HL-60/S4 (cell line): ENCODE results near the gene CAMKK2.
"Not testable (repeated sequence)": the region's sequence is repeated elsewhere in the genome, so short reads cannot be mapped to it uniquely, and the experiment has no call there.

Source experiments
- in situ Hi-C: fragments of 300-500 bp; cut with MboI; formaldehyde crosslinking; loops from 2 replicates; pipeline ENCODE4 v1.14.3; 2022; ENCODE audit warnings: low sequenced_read_pairs

Gene CAMKK2

GRCh38 chr12:121296618-121297434 is at the start of gene CAMKK2:
CAMKK2 (minus strand) TSS chr12:121296709; CDS start chr12:121274526, 22,183 bp downstream.
- in situ Hi-C loops, result no loop called here

GRCh38 chr12:121345151-121345815 is 48.8 kb upstream of the CAMKK2 start:
- in situ Hi-C loops, result loop anchor here (25.0 kb wide), 1 partner anchor 92 kb away; no protein-coding TSS in a partner anchor

DNA sequence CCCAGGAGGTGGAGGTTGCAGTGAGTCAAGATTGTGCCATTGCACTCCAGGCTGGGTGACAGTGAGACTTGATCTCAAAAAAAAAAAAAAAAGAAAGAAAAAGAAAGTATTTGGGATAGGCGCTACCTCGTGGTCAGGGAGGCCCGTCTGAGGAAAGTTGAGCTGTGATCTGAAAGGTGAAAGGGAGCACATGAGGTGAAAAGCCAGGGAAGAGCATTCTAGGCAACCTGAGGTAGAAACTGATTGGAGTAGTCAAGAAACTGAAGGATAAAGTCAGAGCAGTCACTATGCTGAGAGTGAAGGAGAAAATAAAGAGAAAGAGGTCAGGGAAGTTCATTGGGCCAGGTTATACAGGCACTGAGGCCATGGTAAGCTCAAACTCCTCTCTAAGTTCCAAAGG is 48.0 kb upstream of the CAMKK2 start:
- in situ Hi-C loops, result loop anchor here (25.0 kb wide), 1 partner anchor 93 kb away; no protein-coding TSS in a partner anchor

GRCh38 chr12:121337416-121337815 is 40.9 kb upstream of the CAMKK2 start:
- in situ Hi-C loops, result loop anchor here (25.0 kb wide), 1 partner anchor 100 kb away; no protein-coding TSS in a partner anchor

DNA sequence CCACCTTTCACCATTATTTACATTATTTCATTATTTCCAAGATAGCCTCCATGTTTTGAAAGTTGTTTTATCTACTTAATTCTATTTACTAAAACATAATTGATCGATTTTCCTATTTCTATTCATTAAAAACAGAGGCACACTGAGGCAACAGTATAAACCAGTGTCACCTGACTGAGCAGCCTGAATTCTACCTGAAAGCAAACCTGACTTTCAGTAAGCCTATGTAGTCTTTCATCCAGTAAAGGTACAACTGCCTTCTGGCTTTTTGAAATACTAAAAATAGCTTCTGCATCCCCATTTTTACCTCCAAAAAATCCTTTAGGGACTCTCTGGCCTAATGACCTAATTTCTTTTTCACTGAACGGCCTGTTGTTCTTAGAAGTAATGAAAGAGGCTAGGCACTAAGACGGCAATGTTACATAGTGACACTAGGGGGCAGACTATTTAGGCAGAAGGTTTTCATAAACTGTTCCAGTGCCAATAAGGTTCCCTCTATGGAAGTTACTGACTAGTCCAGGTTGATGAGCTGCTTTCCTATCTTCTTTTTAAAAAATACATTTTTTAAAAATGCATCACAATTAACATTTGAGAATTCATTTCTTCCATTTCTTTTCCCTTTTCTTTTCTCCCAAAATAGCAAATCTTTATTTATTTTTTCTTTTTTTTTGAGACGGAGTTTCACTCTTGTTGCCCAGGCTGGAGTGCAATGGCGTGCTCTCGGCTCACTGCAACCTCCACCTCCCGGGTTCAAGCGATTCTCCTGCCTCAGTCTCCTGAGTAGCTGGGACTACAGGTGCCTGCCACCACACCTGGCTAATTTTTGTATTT is 38.2 kb upstream of the CAMKK2 start:
- in situ Hi-C loops, result loop anchor here (25.0 kb wide), 1 partner anchor 103 kb away; no protein-coding TSS in a partner anchor

GRCh38 chr12:121333747-121334146 is 37.2 kb upstream of the CAMKK2 start:
- in situ Hi-C loops, result loop anchor here (25.0 kb wide), 1 partner anchor 104 kb away; no protein-coding TSS in a partner anchor

DNA sequence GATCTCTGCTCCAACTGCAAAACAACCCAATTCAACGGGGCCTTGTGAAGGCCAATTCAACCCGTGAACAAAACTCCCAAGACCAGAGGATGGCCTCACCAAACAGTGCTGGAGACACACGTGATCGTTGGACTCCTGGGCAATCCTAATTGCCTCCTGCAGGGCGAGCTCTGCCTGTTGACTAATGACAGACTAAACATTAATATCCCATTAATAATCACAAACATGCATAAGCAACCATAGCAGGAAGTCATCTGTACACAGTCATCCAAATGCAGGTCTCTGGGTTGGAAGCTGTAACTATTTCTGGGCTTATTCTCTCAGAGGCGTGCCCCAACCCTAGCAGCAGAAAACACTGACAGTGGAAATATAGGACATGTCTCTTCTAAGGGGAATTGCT is 34.7 kb upstream of the CAMKK2 start:
- in situ Hi-C loops, result loop anchor here (25.0 kb wide), 1 partner anchor 106 kb away; no protein-coding TSS in a partner anchor

- in situ Hi-C loops, result loop anchor here (25.0 kb wide), 1 partner anchor 107 kb away; no protein-coding TSS in a partner anchor
Measured at GRCh38 chr12:121330692-121331091, 34.2 kb upstream of the CAMKK2 start.

GRCh38 chr12:121330195-121330594 is 33.7 kb upstream of the CAMKK2 start:
- in situ Hi-C loops, result loop anchor here (25.0 kb wide), 1 partner anchor 107 kb away; no protein-coding TSS in a partner anchor

DNA sequence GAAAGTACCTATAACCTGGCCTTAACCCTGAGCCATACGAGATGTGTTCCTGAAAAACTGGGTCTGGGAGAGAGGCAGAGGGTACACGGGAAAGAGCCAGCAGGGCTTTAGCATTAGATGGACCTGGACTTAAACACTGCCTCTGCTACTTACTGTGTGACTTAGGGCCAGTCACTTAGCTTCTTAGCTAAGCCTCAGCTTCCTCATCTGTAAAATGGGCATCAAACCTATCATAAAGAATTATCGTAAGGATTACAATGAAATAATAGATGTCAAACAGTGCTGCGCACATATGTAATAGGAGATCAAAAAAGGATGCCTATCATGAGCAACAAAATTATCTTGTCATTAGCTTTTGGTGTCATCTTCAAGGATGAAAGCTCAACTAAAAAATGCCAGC is 32.1 kb upstream of the CAMKK2 start:
- in situ Hi-C loops, result loop anchor here (25.0 kb wide), 1 partner anchor 109 kb away; no protein-coding TSS in a partner anchor

GRCh38 chr12:121326996-121327674 is 30.6 kb upstream of the CAMKK2 start:
- in situ Hi-C loops, result loop anchor here (25.0 kb wide), 1 partner anchor 110 kb away; no protein-coding TSS in a partner anchor

DNA sequence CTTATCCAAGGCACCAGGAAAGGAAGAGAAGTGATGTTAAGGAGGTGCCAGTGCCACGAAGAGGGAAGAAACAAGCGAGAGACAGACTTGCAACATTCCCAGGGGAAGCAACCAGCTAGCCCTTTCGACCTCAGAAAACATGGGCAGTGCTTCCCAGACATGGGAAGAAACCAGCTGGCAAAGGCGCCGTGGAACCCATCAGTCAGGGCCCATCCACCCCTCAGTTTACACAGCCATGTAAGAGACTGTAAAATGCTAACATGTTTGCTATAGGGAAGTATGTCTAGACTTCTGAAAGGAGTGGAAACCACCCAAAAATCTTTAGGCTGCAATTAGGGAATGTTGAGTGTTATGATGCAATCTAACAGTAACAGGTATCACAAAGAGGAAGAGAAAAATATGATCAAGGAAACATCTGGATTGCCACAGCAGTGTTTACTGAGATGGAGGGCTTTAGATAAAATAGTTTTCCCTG is 29.4 kb upstream of the CAMKK2 start:
- in situ Hi-C loops, result loop anchor here (25.0 kb wide), 1 partner anchor 111 kb away; no protein-coding TSS in a partner anchor

- in situ Hi-C loops, result no loop called here
Measured at GRCh38 chr12:121323908-121324307, 27.4 kb upstream of the CAMKK2 start.

DNA sequence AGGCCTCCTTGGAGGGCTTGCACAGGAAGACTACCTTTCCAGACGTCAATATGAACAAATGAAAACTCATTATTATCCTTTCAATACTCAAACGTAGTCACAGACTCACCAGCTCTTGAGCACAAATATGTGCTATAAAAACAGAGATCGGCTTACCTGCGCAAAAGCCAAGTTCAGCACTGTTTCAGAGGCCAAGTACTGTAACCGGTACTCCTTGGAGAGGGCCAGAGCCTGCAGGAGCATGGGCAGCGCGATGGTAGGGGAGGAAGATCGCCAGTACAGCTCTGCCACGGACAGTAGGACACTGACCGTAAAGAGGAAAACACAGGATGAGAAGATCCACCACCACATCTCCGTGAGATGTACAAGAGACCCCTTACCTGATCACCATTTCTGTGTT is 21.6 kb upstream of the CAMKK2 start:
- in situ Hi-C loops, result no loop called here

DNA sequence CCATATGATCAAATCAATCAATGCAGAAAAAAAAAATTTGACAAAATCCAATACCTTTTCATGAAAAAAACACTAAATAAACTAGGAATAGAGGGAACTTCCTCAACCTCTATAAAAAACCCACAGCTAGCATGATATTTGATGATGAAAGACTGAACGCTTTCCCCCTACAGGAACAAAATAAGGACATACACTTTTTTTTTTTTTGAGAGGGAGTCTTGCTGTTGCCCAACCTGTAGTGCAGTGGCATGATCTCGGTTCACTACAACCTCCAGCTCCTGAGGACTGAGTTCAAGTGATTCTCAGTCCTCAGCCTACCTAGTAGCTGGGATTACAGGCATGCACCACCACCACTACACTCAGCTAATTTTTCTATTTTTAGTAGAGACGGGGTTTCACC is 17.9 kb upstream of the CAMKK2 start:
- in situ Hi-C loops, result no loop called here

- in situ Hi-C loops, result not testable (repeated sequence)
Measured at GRCh38 chr12:121310231-121310630, 13.7 kb upstream of the CAMKK2 start.

DNA sequence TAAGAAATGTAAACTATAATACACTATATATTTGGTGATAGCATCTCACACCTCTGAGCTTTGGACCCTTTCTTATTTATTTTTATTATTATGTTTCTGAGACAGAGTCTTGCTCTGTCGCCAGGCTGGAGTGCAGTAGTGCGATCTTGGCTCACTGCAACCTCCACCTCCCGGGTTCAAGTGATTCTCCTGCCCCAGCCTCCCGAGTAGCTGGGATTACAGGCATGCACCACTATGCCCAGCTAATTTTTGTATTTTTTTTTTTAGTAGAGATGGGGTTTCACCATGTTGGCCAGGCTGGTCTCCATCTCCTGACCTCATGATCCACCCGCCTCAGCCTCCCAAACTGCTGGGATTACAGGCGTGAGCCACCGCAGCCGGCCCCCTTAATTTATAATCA is 10.9 kb upstream of the CAMKK2 start:
- in situ Hi-C loops, result not testable (repeated sequence)

GRCh38 chr12:121304306-121304705 is 7.8 kb upstream of the CAMKK2 start:
- in situ Hi-C loops, result no loop called here

DNA sequence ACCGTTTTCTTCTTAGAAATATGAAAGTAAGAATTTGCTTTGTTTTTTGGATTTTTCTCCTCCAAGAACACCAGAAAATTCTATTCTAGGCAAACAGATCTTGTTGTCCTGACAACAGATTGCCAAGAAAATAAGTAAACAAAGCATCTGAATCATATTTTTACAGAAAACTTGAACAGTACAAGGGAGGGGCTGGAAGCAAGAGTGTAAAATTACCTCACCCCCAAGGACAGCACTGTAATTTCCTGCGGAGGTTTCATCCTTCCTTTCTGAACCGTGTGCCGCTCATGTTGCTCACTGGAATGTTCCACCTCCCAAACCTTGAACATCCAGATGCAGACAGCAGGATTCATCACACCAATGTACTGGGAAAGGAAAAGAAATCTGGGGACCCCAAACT is 5.4 kb upstream of the CAMKK2 start:
- in situ Hi-C loops, result no loop called here
